ENCODE measurements around the gene SLC24A3. TPM values are rescaled to one million over a fixed set of nuclear protein-coding genes. Genes with fewer than 3 reads are reported as not detected.

Gene SLC24A3
- total and polyA plus RNA-seq, 2 of the 13 experiments (the other 11 are each of a cell fraction or from before 2014, with no cell fraction given): not detected

- H3K4me2 ChIP-seq (ENCODE audit: low read depth, low read length): no peak overlapping the region
- in situ Hi-C loops (cut with HindIII; ENCODE audit: extremely low pct_ligation_motif_present, low pct_unique_long_range_greater_than_20kb): no loop called here
- BruUV-seq (replicated peaks): no TSS peak
- H3K4me1 ChIP-seq (ENCODE audit: insufficient read depth, low read length): no peaks in the 10 kb centered on the region
- H3K4me3 ChIP-seq (replicated peaks in 1 of 3; ENCODE audit: insufficient read depth in 1 of 3, low read depth in 2 of 3, low read length in 3 of 3): no peak overlapping the region
- H3K9ac ChIP-seq (ENCODE audit: insufficient read depth, low read depth, low read length): no peak overlapping the region
- no peaks in the 10 kb centered on the region; a peak in 1 of 5 replicates for H3K27me3 ChIP-seq (ENCODE audit: control insufficient read depth in 1 of 2, insufficient read depth in 2 of 2, low read length in 2 of 2)
- no peak for FAIRE-seq
- DNase-seq (ENCODE audit: low spot score): no peak
- H4K20me1 ChIP-seq (ENCODE audit: insufficient read depth, low read length): no peaks in the 10 kb centered on the region
- POLR2A ChIA-PET: no interaction called here
- CTCF ChIA-PET (ENCODE audit: low intra/inter-chr PET ratio, low total read pairs): no interaction called here
- 53% methylated on average over 3 of the region's 3 CpGs for WGBS (ENCODE audit: low lambda C conversion rate)
- H3K9me3 ChIP-seq (ENCODE audit: low read length): no peaks in the 10 kb centered on the region
- H3K27ac ChIP-seq (ENCODE audit: extremely low read length, insufficient read depth, low read length): no peak overlapping the region
- ATAC-seq: no peak
- intact Hi-C loops (cut with micrococcal nuclease; ENCODE audit: unreplicated experiment): no loop called here
- no peaks in the 10 kb centered on the region for H3K36me3 ChIP-seq (replicated peaks in 1 of 2; ENCODE audit: control insufficient read depth in 1 of 2, insufficient read depth in 2 of 2, low read length in 2 of 2)
- H3K79me2 ChIP-seq (ENCODE audit: insufficient read depth, low read length): no peaks in the 10 kb centered on the region
- H2AFZ ChIP-seq (ENCODE audit: low read length): no peak overlapping the region
- TF ChIP-seq CHD2 (IDR thresholded peaks at IDR 0.05; ENCODE audit: low read depth, low read length): no peak
- no peak for TF ChIP-seq ZNF44 (CRISPR knock-in tag; IDR thresholded peaks at IDR 0.05)
- TF ChIP-seq ZNF609 (CRISPR knock-in tag; IDR thresholded peaks at IDR 0.05; ENCODE audit: borderline replicate concordance): no peak
- TF ChIP-seq SMAD3 (CRISPR knock-in tag; IDR thresholded peaks at IDR 0.05): no peak
- no peak for TF ChIP-seq FLYWCH1 (CRISPR knock-in tag; IDR thresholded peaks at IDR 0.05)
- TF ChIP-seq PREB (CRISPR knock-in tag; IDR thresholded peaks at IDR 0.05): no peak
- no peak for TF ChIP-seq MTERF4 (CRISPR knock-in tag; IDR thresholded peaks at IDR 0.05)
- no peak for TF ChIP-seq KDM1A (CRISPR knock-in tag; IDR thresholded peaks at IDR 0.05)
- TF ChIP-seq NFATC3 (CRISPR knock-in tag; IDR thresholded peaks at IDR 0.05): no peak
- TF ChIP-seq GATAD2A (CRISPR knock-in tag; IDR thresholded peaks at IDR 0.05): no peak
- no peak for TF ChIP-seq ZEB1 (IDR thresholded peaks at IDR 0.05; ENCODE audit: insufficient replicate concordance, low read depth)
- TF ChIP-seq, protein P1, sequence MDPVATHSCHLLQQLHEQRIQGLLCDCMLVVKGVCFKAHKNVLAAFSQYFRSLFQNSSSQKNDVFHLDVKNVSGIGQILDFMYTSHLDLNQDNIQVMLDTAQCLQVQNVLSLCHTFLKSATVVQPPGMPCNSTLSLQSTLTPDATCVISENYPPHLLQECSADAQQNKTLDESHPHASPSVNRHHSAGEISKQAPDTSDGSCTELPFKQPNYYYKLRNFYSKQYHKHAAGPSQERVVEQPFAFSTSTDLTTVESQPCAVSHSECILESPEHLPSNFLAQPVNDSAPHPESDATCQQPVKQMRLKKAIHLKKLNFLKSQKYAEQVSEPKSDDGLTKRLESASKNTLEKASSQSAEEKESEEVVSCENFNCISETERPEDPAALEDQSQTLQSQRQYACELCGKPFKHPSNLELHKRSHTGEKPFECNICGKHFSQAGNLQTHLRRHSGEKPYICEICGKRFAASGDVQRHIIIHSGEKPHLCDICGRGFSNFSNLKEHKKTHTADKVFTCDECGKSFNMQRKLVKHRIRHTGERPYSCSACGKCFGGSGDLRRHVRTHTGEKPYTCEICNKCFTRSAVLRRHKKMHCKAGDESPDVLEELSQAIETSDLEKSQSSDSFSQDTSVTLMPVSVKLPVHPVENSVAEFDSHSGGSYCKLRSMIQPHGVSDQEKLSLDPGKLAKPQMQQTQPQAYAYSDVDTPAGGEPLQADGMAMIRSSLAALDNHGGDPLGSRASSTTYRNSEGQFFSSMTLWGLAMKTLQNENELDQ (CRISPR knock-in tag; IDR thresholded peaks at IDR 0.05; ENCODE audit: borderline replicate concordance): no peak
- no peak for TF ChIP-seq ZNF274 (CRISPR knock-in tag; IDR thresholded peaks at IDR 0.05)
- TF ChIP-seq HDAC1 (CRISPR knock-in tag; IDR thresholded peaks at IDR 0.05): no peak
- TF ChIP-seq, protein P2, sequence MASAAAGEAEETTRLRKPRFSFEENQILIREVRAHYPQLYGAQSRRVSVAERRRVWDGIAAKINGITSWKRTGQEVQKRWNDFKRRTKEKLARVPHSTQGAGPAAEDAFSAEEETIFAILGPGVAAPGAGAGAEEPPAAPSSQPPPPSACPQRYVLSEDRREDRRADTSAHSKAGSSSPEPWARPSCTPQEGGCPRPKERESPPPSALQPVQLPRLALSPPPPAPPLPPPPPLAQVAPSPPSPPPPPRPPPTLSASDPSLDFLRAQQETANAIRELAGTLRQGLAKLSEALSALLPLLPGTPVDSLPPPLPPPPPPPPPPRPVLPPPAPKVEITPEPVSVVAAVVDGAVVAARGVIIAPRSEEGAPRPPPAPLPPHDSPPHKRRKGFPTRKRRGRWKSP (CRISPR knock-in tag; IDR thresholded peaks at IDR 0.05): no peak
- no peak for TF ChIP-seq CBFB (CRISPR knock-in tag; IDR thresholded peaks at IDR 0.05)
- TF ChIP-seq ZMAT3 (CRISPR knock-in tag; conservative IDR thresholded peaks at IDR 0.05): no peak
Observed at GRCh38 chr20:19453410-19453809, 241.0 kb downstream of the SLC24A3 start.
